T-helper 1 cell treated with Interleukin-12 subunit alpha and Interleukin-12 subunit beta and Interleukin-4 antibody, amounts not matched to agents 30 μg/mL and 1 μg/mL, for 36 hours (primary cell): ENCODE results near the gene KDM5A.

Source experiments
- H3K27ac Mint-ChIP-seq: one replicate; pipeline ENCODE4 v1.8.0; 2021; ENCODE audit warnings: mild to moderate bottlenecking, mixed read lengths
- H3K27me3 Mint-ChIP-seq: one replicate; pipeline ENCODE4 v1.8.0; 2021; ENCODE audit warnings: low read depth, mixed read lengths
- H3K36me3 Mint-ChIP-seq: one replicate; pipeline ENCODE4 v1.8.0; 2021; ENCODE audit warnings: low read depth, mixed read lengths
- H3K4me1 Mint-ChIP-seq: one replicate; pipeline ENCODE4 v1.8.0; 2021; ENCODE audit warnings: low read depth, mixed read lengths
- H3K4me3 Mint-ChIP-seq: one replicate; pipeline ENCODE4 v1.8.0; 2021; ENCODE audit warnings: mild to moderate bottlenecking, moderate library complexity, mixed read lengths
- H3K9me3 Mint-ChIP-seq: one replicate; pipeline ENCODE4 v1.8.0; 2021; ENCODE audit warnings: mixed read lengths

The KDM5A gene

GRCh38 chr12:272942-273341 lies 116.2 kb downstream of the KDM5A start:
- Mint-ChIP-seq H3K9me3 (no peaks in the 10 kb centered on the region), H3K4me3 (no peak overlapping the region), H3K36me3 (peaks cover 2% of the 10 kb centered on the region), H3K27me3 (no peaks in the 10 kb centered on the region), H3K4me1 (no peaks in the 10 kb centered on the region), H3K27ac (no peak overlapping the region)

DNA sequence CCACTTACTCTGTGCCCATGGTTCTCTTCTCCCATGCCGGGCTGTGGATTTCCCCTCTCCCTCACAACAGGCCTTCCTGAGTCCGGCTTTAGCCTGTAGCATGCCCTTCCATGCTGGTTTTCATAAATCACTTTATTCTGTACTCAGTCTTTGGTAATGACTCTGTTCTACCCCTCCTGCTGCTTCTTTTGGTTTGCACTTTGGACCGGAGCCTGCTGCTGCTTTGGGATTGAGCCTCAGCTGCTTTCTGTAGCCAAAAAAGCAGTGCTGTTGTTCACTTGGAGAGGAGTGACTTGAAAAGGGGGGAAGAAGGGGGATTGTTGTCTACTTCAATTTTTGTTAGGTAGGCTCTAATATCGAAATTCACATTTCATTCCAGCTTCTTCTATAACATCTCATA lies 118.0 kb downstream of the KDM5A start:
- Mint-ChIP-seq H3K9me3 (no peaks in the 10 kb centered on the region), H3K4me1 (no peaks in the 10 kb centered on the region), H3K4me3 (no peak overlapping the region), H3K27me3 (no peaks in the 10 kb centered on the region), H3K27ac (no peak overlapping the region), H3K36me3 (no peaks in the 10 kb centered on the region)

- H3K27ac Mint-ChIP-seq: no peak overlapping the region
- no peaks in the 10 kb centered on the region for H3K36me3 Mint-ChIP-seq
- no peaks in the 10 kb centered on the region for H3K27me3 Mint-ChIP-seq
- no peak overlapping the region for H3K4me3 Mint-ChIP-seq
- no peaks in the 10 kb centered on the region for H3K4me1 Mint-ChIP-seq
- H3K9me3 Mint-ChIP-seq: no peaks in the 10 kb centered on the region
Measured at GRCh38 chr12:269191-269590, 119.9 kb downstream of the KDM5A start.

GRCh38 chr12:268483-268840 lies 120.7 kb downstream of the KDM5A start:
- H3K4me3 Mint-ChIP-seq: no peak overlapping the region

DNA sequence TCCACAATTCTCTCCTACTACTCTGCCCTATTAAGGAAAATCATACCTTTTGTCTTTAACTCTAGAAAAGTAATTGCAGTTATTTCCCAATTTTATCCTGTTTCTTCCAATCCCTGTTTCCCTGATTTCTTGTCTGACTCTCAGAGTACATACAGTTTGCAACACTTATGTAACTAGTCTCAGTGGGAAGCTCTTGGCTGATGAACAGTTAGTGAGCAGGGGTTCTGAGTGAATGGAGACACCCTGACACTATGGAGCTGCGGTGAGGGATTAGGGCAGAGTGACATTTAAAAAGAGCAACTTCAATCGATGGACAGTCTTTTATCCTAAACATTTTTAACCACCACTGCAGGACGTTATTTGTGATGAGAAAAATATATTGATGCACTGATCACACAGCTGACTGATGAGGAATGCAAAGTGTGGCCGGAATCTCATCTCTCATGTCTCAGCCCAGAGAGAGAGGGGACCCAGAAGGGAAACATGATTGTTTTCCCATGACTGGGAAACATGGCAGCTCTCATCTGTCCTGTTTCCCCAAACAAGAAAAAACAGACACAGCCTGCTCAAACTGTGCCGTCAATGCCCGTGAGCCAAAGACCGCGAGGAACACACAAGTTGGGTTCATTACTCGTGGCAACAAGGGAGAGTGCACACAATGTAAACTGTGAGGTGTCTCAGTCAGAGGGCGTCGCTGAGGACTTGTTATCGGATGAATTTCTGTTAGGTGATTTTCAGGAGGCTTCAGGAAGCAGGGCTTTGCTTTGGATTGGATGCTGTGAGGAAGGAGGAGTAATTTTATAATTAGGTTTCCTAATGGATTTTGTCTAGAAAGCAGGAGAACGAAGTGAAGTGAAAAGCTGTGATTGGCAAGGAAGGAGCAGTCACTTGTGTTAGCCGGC lies 121.3 kb downstream of the KDM5A start:
- Mint-ChIP-seq H3K27me3 (no peaks in the 10 kb centered on the region), H3K27ac (no peak overlapping the region), H3K9me3 (no peaks in the 10 kb centered on the region), H3K36me3 (no peaks in the 10 kb centered on the region), H3K4me1 (no peaks in the 10 kb centered on the region), H3K4me3 (no peak overlapping the region)

More at GRCh38 chr12:268483-268840, 120.7 kb downstream of the KDM5A start:
- Mint-ChIP-seq H3K9me3 (no peaks in the 10 kb centered on the region), H3K27me3 (no peaks in the 10 kb centered on the region), H3K36me3 (no peaks in the 10 kb centered on the region), H3K4me1 (no peaks in the 10 kb centered on the region), H3K27ac (no peak overlapping the region)

DNA sequence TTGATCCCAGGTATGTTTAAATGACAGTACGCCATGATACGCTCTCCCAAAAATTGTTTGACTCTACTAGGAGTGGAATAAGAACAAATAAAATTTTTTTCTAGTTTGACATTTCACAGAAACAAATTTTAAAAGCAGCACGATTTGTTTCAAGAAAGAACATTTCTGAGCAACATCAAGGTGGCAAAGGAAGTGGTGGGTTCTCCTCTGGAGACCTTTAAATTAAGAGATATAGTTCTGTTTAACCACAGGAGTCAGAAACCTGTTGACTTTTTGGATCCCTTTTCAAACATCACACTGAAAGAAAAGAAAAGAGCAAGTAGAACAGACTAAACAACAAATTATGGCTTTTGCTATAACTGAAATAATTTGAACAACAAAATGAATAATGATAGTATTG lies 124.0 kb downstream of the KDM5A start:
- no peaks in the 10 kb centered on the region for H3K9me3 Mint-ChIP-seq
- H3K27me3 Mint-ChIP-seq: no peaks in the 10 kb centered on the region
- no peaks in the 10 kb centered on the region for H3K36me3 Mint-ChIP-seq
- H3K4me1 Mint-ChIP-seq: no peaks in the 10 kb centered on the region
- no peak overlapping the region for H3K4me3 Mint-ChIP-seq
- H3K27ac Mint-ChIP-seq: no peak overlapping the region

- Mint-ChIP-seq H3K4me1 (no peaks in the 10 kb centered on the region), H3K36me3 (no peaks in the 10 kb centered on the region), H3K9me3 (no peaks in the 10 kb centered on the region), H3K4me3 (no peak overlapping the region), H3K27ac (no peak overlapping the region), H3K27me3 (peaks cover 5% of the 10 kb centered on the region)
Measured at GRCh38 chr12:264269-264668, 124.9 kb downstream of the KDM5A start.

GRCh38 chr12:263574-263973 lies 125.5 kb downstream of the KDM5A start:
- no peak overlapping the region for H3K4me3 Mint-ChIP-seq

DNA sequence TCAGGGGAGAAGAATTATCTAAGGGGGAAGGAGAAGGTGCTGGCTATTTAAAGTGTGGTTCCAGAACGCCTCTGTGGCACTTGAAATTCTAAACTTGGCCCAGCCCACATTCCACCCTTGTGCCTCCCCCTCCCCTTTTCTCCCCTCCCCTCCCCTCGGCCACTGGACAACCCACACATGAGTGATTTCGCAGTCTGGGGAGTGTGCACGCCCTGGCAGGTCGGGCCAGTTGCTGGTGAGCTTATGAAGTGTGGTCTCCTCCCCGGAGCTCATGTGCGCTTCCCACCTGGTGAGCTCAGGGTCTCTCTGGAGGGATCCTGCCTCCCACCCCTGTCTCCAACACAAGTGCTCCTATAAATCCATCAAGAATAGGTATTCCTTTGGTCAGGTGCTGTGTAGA lies 126.3 kb downstream of the KDM5A start, which contains the start of gene SLC6A13:
SLC6A13 (minus strand) TSS at position 20 of the 400 bp plus-strand sequence. CDS start 2,784 bp downstream, outside the sequence.
- Mint-ChIP-seq H3K4me3 (no peak within 1 kb of the TSS), H3K36me3 (no peaks in the 10 kb centered on the region), H3K27me3 (peaks cover 5% of the 10 kb centered on the region), H3K4me1 (no peaks in the 10 kb centered on the region), H3K9me3 (no peaks in the 10 kb centered on the region), H3K27ac (no peak within 1 kb of the TSS)

More at GRCh38 chr12:263574-263973, 125.5 kb downstream of the KDM5A start:
- Mint-ChIP-seq H3K27me3 (peaks cover 5% of the 10 kb centered on the region), H3K36me3 (no peaks in the 10 kb centered on the region), H3K27ac (no peak overlapping the region), H3K4me1 (no peaks in the 10 kb centered on the region), H3K9me3 (no peaks in the 10 kb centered on the region)

DNA sequence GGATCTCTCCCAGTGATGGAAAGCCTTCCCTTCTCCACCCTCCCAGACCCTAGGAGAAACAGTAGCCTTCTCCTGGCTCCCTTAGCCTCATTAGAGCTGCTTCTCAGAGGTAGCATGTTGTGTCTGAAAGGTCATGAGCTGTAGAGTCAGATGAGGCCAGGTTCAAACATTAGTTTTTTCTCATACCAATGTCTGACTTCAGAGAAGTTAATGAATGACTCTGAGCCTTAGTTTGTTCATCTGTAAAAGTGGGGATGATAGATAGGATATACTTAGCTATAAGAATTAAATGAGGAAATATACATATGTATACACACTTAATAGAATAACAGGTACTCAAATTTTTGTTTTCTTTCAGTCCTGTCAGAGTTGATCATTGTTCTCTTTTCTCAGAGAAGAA lies 127.0 kb downstream of the KDM5A start:
- no peaks in the 10 kb centered on the region for H3K36me3 Mint-ChIP-seq
- H3K27me3 Mint-ChIP-seq: peaks cover 5% of the 10 kb centered on the region
- H3K27ac Mint-ChIP-seq: no peak overlapping the region
- H3K4me3 Mint-ChIP-seq: no peak overlapping the region
- H3K4me1 Mint-ChIP-seq: no peaks in the 10 kb centered on the region
- H3K9me3 Mint-ChIP-seq: no peaks in the 10 kb centered on the region

- Mint-ChIP-seq H3K27me3 (peaks cover 8% of the 10 kb centered on the region), H3K9me3 (no peaks in the 10 kb centered on the region), H3K36me3 (no peaks in the 10 kb centered on the region), H3K4me3 (no peak overlapping the region), H3K4me1 (no peaks in the 10 kb centered on the region), H3K27ac (no peak overlapping the region)
Measured at GRCh38 chr12:257521-258321, 131.4 kb downstream of the KDM5A start.

GRCh38 chr12:256958-257357 lies 132.2 kb downstream of the KDM5A start:
- H3K27ac Mint-ChIP-seq: no peak overlapping the region
- H3K27me3 Mint-ChIP-seq: peaks cover 8% of the 10 kb centered on the region
- no peak overlapping the region for H3K4me3 Mint-ChIP-seq
- H3K4me1 Mint-ChIP-seq: no peaks in the 10 kb centered on the region
- H3K36me3 Mint-ChIP-seq: no peaks in the 10 kb centered on the region
- no peaks in the 10 kb centered on the region for H3K9me3 Mint-ChIP-seq

GRCh38 chr12:256225-256624 lies 132.9 kb downstream of the KDM5A start:
- Mint-ChIP-seq H3K4me1 (no peaks in the 10 kb centered on the region), H3K4me3 (no peak overlapping the region), H3K36me3 (no peaks in the 10 kb centered on the region), H3K27ac (no peak overlapping the region), H3K27me3 (peaks cover 8% of the 10 kb centered on the region), H3K9me3 (no peaks in the 10 kb centered on the region)

DNA sequence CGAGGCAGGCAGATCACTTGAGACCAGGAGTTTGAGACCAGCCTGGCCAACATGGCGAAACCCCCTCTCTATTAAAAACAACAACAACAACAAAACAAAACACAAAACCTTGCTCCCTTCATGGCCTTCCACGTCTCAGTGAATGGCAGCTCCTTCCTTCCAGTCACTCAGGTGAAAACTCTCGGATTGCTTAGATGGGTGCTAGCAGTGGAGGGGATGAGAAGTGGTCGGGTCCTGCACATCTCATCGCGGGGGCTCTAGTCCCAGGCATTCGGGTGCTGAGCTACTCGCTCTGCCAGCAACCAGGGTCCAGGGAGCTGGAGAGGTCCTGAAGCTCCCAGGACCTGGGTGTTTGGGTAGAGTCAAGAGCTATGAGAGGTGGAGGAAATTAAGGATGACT lies 134.2 kb downstream of the KDM5A start:
- Mint-ChIP-seq H3K27me3 (peaks cover 7% of the 10 kb centered on the region), H3K27ac (no peak overlapping the region), H3K36me3 (no peaks in the 10 kb centered on the region), H3K4me3 (no peak overlapping the region), H3K9me3 (no peaks in the 10 kb centered on the region), H3K4me1 (no peaks in the 10 kb centered on the region)

GRCh38 chr12:254039-254438 lies 135.1 kb downstream of the KDM5A start:
- H3K27me3 Mint-ChIP-seq: peaks cover 4% of the 10 kb centered on the region

More at GRCh38 chr12:254039-254438, 135.1 kb downstream of the KDM5A start:
- Mint-ChIP-seq H3K36me3 (no peaks in the 10 kb centered on the region), H3K27ac (no peak overlapping the region), H3K4me1 (no peaks in the 10 kb centered on the region), H3K9me3 (no peaks in the 10 kb centered on the region), H3K4me3 (no peak overlapping the region)
